SJCRH30 (cell line): ENCODE data around the gene ESR2. TPM values are rescaled to one million over a fixed set of nuclear protein-coding genes. Genes with fewer than 3 reads are reported as not detected.
"Not testable (repeated sequence)": the region's sequence is repeated elsewhere in the genome, so short reads cannot be mapped to it uniquely, and the experiment has no call there.

ENCODE experiments used
- DNase-seq, 2 experiments: peaks; one replicate each; pipeline ENCODE4 v3.0.0-alpha.2; 2015 to 2020
- H3K27ac ChIP-seq: fragments of 250-450 bp; sonication (Bioruptor Pico); 2 replicates; pipeline ENCODE4 v1.5.1; 2020; ENCODE audit warnings: mild to moderate bottlenecking, moderate library complexity
- H3K27me3 ChIP-seq: fragments of 250-450 bp; sonication (Bioruptor Pico); 2 replicates; pipeline ENCODE4 v1.5.1; 2020; ENCODE audit warnings: mild to moderate bottlenecking, moderate library complexity
- H3K36me3 ChIP-seq: fragments of 250-450 bp; sonication (Bioruptor Pico); 2 replicates; pipeline ENCODE4 v1.5.1; 2020; ENCODE audit warnings: mild to moderate bottlenecking, moderate library complexity
- H3K4me1 ChIP-seq: fragments of 250-450 bp; sonication (Bioruptor Pico); 2 replicates; pipeline ENCODE4 v1.5.1; 2020; ENCODE audit warnings: mild to moderate bottlenecking, moderate library complexity
- H3K4me3 ChIP-seq: fragments of 250-450 bp; sonication (Bioruptor Pico); 2 replicates; pipeline ENCODE4 v1.5.1; 2020; ENCODE audit warnings: mild to moderate bottlenecking, moderate library complexity
- H3K9me3 ChIP-seq: fragments of 250-450 bp; sonication (Bioruptor Pico); replicated peaks from 2 replicates; pipeline ENCODE4 v1.5.1; 2020; ENCODE audit warnings: mild to moderate bottlenecking, moderate library complexity
- total RNA-seq: library from RNA; depleted of rRNA; stranded (reverse); fragments of >200 nt; shearing (Covaris generic); gene quantifications from 2 replicates; pipeline ENCODE4 v1.2.3, GENCODE V29; 2014

The ESR2 gene
- total RNA-seq, 1 experiment from 2014 or later: 12.1 TPM

DNA sequence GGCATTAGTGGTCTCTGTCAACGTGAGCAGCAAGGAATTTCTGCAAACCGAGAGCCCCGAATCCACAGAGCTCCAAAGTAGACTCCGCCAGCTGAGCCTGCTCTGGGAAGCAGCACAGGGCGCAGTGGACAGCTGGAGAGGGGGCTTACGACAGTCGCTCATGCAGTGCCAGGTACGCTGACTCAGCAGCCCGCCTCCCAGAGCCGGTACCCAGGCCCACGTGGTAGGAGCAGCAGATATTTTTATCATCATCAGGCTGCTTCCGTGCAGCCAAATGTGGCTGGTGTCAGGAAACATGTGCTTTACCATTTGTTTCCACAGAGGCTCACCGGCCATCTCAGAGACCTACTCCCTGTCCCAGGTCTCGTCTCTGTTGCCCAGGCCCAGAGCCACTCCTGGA, 73.7 kb downstream of the ESR2 start:
- DNase-seq: peak in 1 of 2 experiments; percentile 38

DNA sequence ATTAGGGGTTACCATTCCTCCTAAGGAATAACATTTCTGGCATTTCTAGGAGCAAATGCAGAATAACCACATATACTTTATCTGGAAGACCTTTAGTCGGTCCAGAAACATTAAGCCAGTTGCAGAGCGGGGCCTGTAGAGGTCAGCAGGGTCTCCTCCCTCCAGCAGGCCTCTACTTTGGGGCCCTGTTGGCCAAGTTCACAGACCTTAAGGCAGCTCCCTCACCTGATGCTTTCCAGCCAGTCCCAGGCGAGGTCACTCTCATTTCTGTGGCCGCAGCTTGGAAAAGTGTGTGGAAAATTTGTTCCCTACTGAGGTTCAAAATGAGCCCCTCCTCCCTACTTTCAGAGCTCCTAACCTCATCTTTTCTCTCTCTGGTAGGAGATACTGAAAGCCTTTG, 74.1 kb downstream of the ESR2 start:
- Histone ChIP-seq H3K27me3 (no peaks in the 10 kb centered on the region), H3K4me1 (peaks cover 2% of the 10 kb centered on the region; the same call in 1 of the 2 replicates), H3K27ac (no peak overlapping the region), H3K4me3 (no peak overlapping the region), H3K9me3 (no peaks in the 10 kb centered on the region), H3K36me3 (peaks cover 16% of the 10 kb centered on the region)
- DNase-seq: no peak

More for the DNA sequence above, 73.7 kb downstream of the ESR2 start:
- H3K27ac ChIP-seq: no peak overlapping the region
- no peak overlapping the region for H3K4me3 ChIP-seq
- no peaks in the 10 kb centered on the region for H3K9me3 ChIP-seq
- H3K27me3 ChIP-seq: no peaks in the 10 kb centered on the region
- H3K36me3 ChIP-seq: peaks cover 16% of the 10 kb centered on the region
- H3K4me1 ChIP-seq: peaks cover 6% of the 10 kb centered on the region; the same call in 1 of the 2 replicates

DNA sequence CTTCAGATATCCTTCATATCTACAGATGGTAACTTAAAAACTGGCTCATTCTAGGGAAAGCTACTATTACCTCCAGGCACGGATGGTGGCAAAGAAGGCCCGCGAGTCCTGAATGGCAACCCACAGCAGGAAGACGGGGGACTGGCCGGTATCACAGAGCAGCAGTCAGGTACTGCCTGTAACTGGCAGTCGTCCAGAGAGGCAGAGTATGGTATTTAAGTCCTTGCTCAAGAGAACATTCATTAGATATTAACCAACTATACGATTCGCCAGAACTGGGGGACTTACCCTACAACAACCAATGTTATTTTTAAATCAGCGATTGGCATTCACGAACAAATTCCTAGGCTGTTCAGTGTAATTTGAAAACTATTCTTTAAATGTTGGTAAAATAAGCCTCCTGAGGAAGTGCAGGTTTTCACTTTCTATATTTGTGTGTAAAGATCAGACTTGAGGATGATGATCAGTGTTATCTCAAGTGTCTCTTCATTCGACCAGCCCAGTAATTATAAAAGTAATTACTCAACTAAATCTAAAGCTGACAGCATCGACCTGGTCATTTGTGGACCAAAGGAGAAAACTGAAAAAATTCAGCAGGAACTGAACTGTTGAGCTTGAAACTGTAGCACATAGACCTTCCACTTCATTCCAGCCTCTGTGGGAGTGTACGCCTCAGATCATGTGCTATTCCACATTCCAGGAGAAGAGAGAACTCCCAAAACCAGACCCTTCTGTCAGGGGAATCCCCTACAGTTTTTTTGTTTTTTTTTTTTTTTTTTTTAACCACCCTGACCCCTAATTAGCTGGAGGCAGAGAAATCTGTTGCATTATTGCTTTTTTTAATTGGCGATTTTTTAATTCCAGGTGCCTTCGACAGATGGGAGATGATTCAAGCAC, 75.6 kb downstream of the ESR2 start:
- H3K4me3 ChIP-seq: no peak overlapping the region
- no peaks in the 10 kb centered on the region for H3K27me3 ChIP-seq
- peaks cover 13% of the 10 kb centered on the region for H3K36me3 ChIP-seq
- no peaks in the 10 kb centered on the region for H3K4me1 ChIP-seq
- no peak overlapping the region for H3K27ac ChIP-seq
- no peaks in the 10 kb centered on the region for H3K9me3 ChIP-seq
- DNase-seq: no peak

DNA sequence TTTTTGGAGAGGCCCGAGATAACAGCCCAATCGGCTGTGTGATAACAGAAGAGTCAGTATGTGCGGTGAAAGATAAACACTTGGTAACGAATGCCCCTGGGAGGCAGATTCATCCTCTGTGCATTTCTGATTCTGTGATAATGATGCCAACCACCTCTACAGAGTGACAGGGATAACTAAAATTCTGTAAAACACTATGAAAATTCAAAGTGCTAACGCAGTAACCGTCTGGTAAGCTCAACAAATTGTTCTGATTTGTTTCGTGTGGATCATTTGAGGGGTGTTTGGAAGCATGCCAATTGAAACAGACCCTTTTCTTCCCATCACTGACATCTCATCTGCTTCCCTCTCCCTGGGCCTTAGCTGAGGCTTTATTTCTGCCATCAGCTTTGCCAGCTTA, 76.3 kb downstream of the ESR2 start:
- Histone ChIP-seq H3K27ac (no peak overlapping the region), H3K4me1 (no peaks in the 10 kb centered on the region), H3K27me3 (no peaks in the 10 kb centered on the region), H3K36me3 (peaks cover 19% of the 10 kb centered on the region), H3K9me3 (no peaks in the 10 kb centered on the region), H3K4me3 (no peak overlapping the region)
- DNase-seq: no peak

DNA sequence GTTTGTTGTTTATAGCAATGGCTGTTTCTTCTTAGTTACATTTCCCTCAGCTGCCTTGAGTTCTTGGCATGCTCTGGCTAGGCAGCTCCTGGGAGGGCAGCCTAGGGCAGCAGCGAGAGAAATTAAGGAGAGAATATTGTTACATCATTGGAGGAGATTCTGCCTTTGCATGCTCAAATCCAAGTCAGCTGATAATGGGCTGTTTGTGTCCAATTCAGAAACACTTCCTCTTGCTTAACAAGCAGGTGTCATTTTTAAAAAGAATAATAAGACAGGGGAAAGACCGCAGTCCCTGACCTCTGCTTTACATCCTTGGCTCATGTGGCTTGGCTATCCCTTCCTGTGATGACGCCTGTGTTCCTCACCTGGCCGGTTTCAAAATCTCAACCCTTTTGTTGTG, 76.9 kb downstream of the ESR2 start:
- DNase-seq: no peak
- no peaks in the 10 kb centered on the region for H3K9me3 ChIP-seq
- H3K27ac ChIP-seq: no peak overlapping the region
- peaks cover 19% of the 10 kb centered on the region for H3K36me3 ChIP-seq
- no peaks in the 10 kb centered on the region for H3K4me1 ChIP-seq
- H3K27me3 ChIP-seq: no peaks in the 10 kb centered on the region
- H3K4me3 ChIP-seq: no peak overlapping the region

DNA sequence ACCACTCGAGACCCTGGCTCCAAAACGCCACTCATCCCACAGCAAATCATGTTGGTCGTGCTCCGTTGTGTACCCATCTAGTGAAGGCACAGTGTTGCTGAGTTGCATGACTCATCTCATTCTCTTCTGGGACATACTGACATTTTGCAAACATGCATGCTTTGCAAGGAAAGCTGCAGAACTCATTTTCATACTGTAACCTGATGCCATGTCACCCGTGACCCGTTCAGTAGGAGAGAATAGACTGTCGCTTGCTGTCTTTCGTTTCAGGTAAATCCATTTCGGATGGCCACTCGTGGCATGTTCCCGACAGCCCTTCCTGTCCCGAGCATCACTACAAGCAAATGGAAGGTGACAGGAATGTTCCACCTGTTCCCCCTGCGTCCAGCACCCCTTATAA, 78.2 kb downstream of the ESR2 start:
- no peak for DNase-seq
- peaks cover 16% of the 10 kb centered on the region for H3K36me3 ChIP-seq

DNA sequence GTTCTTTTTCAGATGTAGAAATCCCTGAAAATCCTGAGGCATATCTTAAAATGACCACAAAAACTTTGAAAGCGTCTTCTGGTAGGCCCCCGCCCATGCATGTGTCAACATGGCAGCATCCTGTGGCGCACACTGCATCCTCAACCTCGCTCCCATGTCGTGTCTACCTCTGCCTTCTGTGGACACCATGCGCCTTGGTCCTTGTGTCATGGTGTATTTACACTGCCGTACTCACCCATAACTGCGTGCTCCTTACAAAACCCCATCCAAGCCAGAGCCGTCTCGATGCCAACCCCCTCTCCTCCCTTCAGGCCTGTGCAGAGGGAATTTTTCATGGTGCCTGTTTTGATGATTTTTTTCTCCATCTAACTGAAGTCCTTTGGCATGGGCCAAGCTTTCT, 78.9 kb downstream of the ESR2 start:
- no peak overlapping the region for H3K4me3 ChIP-seq
- DNase-seq: no peak
- H3K9me3 ChIP-seq: no peaks in the 10 kb centered on the region
- H3K27me3 ChIP-seq: no peaks in the 10 kb centered on the region
- H3K36me3 ChIP-seq: peaks cover 19% of the 10 kb centered on the region
- no peaks in the 10 kb centered on the region for H3K4me1 ChIP-seq
- no peak overlapping the region for H3K27ac ChIP-seq

More for the DNA sequence above, 78.2 kb downstream of the ESR2 start:
- Histone ChIP-seq H3K27me3 (no peaks in the 10 kb centered on the region), H3K4me3 (no peak overlapping the region), H3K27ac (no peak overlapping the region), H3K4me1 (no peaks in the 10 kb centered on the region), H3K9me3 (no peaks in the 10 kb centered on the region)

DNA sequence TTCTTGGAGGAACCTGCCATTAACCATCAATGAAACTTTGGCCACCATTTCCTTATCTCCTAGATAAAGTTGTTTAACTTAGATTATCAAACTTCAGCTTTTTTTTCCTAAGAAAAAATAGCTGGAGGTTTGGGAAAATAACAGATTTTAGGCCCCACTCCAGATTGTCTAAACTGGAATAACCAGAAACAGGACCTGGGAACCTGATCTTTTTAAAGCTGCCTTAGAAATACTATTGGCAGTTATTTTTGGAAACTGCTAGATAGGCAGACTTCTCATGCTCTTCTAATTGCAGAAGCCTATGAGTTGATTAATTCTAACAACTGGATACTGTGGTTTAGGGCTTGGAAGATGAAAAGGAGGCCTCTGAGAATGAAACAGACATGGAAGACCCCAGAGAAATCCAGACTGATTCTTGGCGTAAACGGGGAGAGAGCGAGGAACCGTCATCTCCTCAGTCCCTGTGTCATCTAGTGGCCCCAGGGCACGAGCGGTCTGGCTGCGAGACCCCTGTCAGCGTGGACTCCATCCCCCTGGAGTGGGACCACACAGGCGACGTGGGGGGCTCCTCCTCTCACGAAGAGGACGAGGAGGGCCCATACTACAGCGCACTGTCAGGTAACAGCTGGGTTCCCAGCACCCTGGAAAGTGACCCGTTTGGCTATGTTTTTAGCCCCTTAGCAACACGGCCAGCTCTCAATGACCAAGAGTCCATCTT, 80.2 kb downstream of the ESR2 start:
- no peaks in the 10 kb centered on the region for H3K4me1 ChIP-seq
- H3K36me3 ChIP-seq: peaks cover 16% of the 10 kb centered on the region
- DNase-seq: no peak
- H3K9me3 ChIP-seq: no peaks in the 10 kb centered on the region
- H3K27me3 ChIP-seq: no peaks in the 10 kb centered on the region
- H3K4me3 ChIP-seq: no peak overlapping the region
- no peak overlapping the region for H3K27ac ChIP-seq

DNA sequence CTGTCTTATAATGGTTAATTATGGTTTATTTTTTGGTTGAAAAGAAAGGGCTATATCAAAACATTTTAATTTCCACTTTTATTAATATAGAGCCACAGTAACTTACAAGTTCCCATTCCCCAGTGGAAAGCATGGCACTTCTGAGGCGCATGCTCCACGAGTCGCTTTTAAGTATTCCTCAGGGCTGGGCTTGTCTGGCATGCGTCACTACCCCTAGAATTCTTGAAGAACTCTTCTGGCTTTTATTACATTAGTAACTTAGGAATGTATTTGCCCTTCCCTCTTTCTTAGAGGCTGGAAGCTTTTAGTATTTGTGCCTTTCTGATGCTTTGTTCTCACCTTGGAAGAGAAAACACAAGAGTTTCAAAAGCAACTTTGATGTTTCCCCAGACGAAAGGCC, 81.1 kb downstream of the ESR2 start:
- no peak for DNase-seq
- H3K4me3 ChIP-seq: no peak overlapping the region
- H3K4me1 ChIP-seq: no peaks in the 10 kb centered on the region
- H3K27me3 ChIP-seq: no peaks in the 10 kb centered on the region
- no peaks in the 10 kb centered on the region for H3K9me3 ChIP-seq
- peaks cover 18% of the 10 kb centered on the region for H3K36me3 ChIP-seq
- no peak overlapping the region for H3K27ac ChIP-seq

DNA sequence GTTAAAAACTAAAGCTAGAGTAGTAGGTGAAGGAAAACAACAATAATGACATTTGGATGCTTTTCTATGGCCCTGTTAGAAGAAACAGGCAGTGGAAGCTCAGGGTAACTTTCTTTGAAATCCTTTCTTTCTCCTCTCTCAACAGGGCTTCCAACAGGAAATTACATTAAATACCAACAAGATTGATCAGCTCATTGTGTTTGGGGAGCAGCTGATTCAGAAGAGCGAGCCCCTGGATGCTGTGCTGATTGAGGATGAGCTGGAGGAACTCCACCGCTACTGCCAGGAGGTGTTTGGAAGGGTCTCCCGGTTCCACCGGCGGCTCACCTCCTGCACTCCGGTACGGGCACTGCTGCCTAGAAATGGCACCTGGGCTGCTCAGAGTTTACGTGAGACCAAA, 81.5 kb downstream of the ESR2 start:
- Histone ChIP-seq H3K4me1 (no peaks in the 10 kb centered on the region), H3K9me3 (no peaks in the 10 kb centered on the region), H3K36me3 (peaks cover 17% of the 10 kb centered on the region), H3K27ac (no peak overlapping the region), H3K4me3 (no peak overlapping the region), H3K27me3 (no peaks in the 10 kb centered on the region)
- no peak for DNase-seq

DNA sequence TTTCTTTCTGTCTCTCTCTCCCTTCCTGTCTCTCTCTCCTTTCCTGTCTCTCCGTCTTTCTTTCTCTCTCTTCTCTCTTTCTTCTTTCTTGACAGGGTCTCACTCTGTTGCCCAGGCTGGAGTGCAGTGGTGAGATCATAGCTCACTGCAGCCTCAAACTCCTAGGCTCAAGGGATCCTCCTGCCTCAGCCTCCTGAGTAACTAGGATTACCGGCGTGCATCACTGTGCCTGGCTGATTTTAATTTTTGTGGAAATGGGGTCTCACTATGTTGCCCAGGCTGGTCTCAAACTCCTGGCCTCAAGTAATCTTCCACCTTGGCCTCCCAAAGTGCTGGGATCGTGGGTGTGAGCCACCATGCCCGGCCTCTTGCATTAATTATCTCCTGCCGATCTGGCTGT, 83.3 kb downstream of the ESR2 start:
- H3K4me3 ChIP-seq, DNase-seq, H3K27me3 ChIP-seq, H3K27ac ChIP-seq, H3K9me3 ChIP-seq, H3K4me1 ChIP-seq: not testable (repeated sequence)
- H3K36me3 ChIP-seq: peaks cover 14% of the 10 kb centered on the region

DNA sequence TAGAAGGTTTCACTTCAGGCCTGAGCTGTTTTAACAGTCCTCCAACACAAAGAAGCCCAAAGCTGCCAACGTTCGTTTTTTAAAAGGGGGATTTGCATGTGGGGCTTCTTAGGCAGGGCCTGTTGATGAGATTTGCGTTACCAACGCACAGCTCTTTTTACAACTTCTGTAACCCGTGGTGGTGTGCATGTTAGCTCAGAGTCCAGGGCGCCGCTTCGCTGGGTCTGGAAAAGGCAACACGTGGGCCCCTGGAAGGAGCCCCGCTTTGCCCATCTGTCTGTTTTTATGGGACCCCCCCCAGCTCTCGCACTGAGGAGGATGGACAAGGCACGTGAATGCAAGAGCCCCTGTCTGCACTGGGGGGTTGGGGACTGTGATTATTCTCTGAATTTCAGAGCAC, 84.0 kb downstream of the ESR2 start:
- Histone ChIP-seq H3K36me3 (peaks cover 13% of the 10 kb centered on the region), H3K27me3 (no peaks in the 10 kb centered on the region), H3K9me3 (no peaks in the 10 kb centered on the region), H3K4me3 (no peak overlapping the region), H3K27ac (no peak overlapping the region), H3K4me1 (no peaks in the 10 kb centered on the region)
- no peak for DNase-seq

DNA sequence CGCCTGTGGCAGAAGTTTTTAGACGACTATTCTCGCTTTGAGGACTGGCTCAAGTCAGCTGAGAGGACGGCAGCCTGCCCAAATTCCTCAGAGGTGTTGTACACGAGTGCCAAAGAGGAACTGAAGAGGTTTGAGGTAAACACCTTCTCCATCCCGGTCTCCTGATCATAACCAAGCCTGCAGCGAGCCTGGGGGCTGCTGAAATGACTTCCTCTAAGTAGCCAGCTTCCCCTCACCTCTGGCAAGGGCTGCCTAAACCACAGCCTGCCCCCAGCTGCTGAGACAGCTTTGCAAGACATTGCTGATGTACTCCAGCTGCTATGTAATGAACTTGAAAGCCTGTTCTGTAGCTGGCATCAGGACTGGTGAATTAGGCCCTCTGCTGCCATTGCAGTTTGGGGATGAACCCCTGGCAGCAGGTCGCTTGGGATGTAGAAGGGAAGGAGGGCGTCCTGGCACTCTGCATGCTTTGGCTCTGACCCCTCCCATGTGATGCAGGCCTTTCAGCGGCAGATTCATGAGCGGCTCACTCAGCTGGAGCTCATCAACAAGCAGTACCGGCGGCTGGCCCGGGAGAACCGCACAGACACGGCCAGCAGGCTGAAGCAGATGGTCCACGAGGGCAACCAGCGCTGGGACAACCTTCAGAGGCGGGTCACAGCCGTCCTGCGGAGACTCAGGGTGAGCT, 84.6 kb downstream of the ESR2 start:
- DNase-seq: no peak
- no peaks in the 10 kb centered on the region for H3K9me3 ChIP-seq
- no peaks in the 10 kb centered on the region for H3K4me1 ChIP-seq
- peaks cover 13% of the 10 kb centered on the region for H3K36me3 ChIP-seq
- H3K4me3 ChIP-seq: no peak overlapping the region
- no peaks in the 10 kb centered on the region for H3K27me3 ChIP-seq
- H3K27ac ChIP-seq: no peak overlapping the region

DNA sequence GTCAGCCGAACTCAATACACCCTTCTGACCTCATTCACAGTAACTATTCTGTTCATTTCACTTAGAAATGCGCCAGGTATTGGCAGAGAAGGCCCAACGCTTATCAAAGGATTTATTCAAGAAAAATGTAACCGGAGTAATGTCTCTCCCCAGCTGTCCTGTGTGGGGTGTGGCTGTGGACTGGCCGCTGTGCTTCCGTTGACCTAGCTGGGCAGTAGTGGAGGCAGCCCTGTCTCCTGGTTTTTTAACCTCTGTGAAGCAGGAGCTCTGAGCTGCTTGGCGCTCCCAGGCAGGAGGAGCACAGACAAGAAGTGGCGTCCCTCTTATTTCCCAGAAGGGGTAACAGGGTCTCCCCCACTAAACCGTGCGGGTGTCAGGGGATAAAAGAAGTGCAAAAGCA, 85.2 kb downstream of the ESR2 start:
- no peak overlapping the region for H3K27ac ChIP-seq
- no peaks in the 10 kb centered on the region for H3K9me3 ChIP-seq
- no peaks in the 10 kb centered on the region for H3K27me3 ChIP-seq
- no peak for DNase-seq
- H3K4me3 ChIP-seq: no peak overlapping the region
- no peaks in the 10 kb centered on the region for H3K4me1 ChIP-seq
- peaks cover 13% of the 10 kb centered on the region for H3K36me3 ChIP-seq

DNA sequence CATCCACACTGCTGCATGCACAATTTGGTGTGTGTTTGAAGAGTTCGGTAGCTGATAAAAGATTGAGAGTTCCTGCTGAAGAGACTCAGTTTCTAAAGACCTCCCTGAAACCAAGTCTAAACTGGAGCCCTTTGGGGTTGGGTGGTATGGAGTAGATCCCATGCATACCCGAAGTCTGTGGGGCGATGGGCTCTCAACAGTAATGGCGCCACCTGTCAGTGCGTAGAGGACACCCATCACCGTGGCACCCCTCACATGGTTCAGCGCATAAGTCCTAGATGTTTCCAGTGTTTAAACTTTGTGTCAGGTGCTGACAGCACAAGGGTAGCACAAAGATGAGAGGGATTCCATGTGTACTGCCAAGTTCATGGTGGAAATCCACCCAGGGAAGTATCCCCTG, 85.9 kb downstream of the ESR2 start:
- Histone ChIP-seq H3K4me3 (no peak overlapping the region), H3K27ac (no peak overlapping the region), H3K27me3 (no peaks in the 10 kb centered on the region), H3K36me3 (peaks cover 10% of the 10 kb centered on the region), H3K4me1 (no peaks in the 10 kb centered on the region), H3K9me3 (no peaks in the 10 kb centered on the region)
- no peak for DNase-seq
